Esophagus squamous epithelium (tissue), 5 donors: ENCODE measurements around the gene MYO16. TPM values are rescaled to one million over a fixed set of nuclear protein-coding genes. Genes with fewer than 3 reads are reported as not detected.

Source experiments
- DNase-seq: peaks from one replicate; lab custom pipeline; 2025; lab: John Stamatoyannopoulos, UW
- H3K27ac ChIP-seq, 4 donors: fragments of 200-600 bp; sonication (generic); one replicate each; pipeline ENCODE4 v1.5.1; 2016 to 2019; ENCODE audit warnings: mild to moderate bottlenecking in 1 of 4
- H3K27me3 ChIP-seq, 4 donors: fragments of 200-600 bp; sonication (generic); 1 replicate in 3 of 4; 2 replicates in 1 of 4; pipeline versions ENCODE4 v1.5.1 to v1.6.0; 2017 to 2021; ENCODE audit warnings: antibody characterized with exemption in 1 of 4
- H3K36me3 ChIP-seq, 3 donors: fragments of 200-600 bp; sonication (generic); one replicate each; pipeline ENCODE4 v1.5.1; 2016 to 2019
- H3K4me1 ChIP-seq, 3 donors: fragments of 200-600 bp; sonication (generic); one replicate each; pipeline ENCODE4 v1.5.1; 2017 to 2019
- H3K4me3 ChIP-seq, 4 donors: fragments of 200-600 bp; sonication (generic); 1 replicate in 3 of 4; 2 replicates in 1 of 4; pipeline ENCODE4 v1.5.1; 2016 to 2019; ENCODE audit warnings: mild to moderate bottlenecking in 2 of 4, moderate library complexity in 1 of 4
- H3K9me3 ChIP-seq, 3 donors: fragments of 200-600 bp; sonication (generic); one replicate each; pipeline ENCODE4 v1.5.1; 2016 to 2019
- POLR2A ChIP-seq, 4 donors: fragments of 450-650 bp; IDR thresholded peaks; one replicate each; pipeline ENCODE4 v1.6.1; 2017; ENCODE audit warnings: antibody characterized with exemption in 4 of 4, mild to moderate bottlenecking in 4 of 4, moderate library complexity in 3 of 4
- WGBS, 2 donors: methylation state at CpG; one replicate each; pipeline ENCODE4 v1.1.5; 2018; 5-methylcytosine and 5-hydroxymethylcytosine counted together
- intact Hi-C: fragments of 100-400 bp; cut with DNase I; formaldehyde crosslinking; loops from one replicate; pipeline ENCODE4 v1.15.0; 2022
- total RNA-seq, 4 donors: library from RNA; depleted of rRNA; stranded (reverse); fragments of >200 nt; gene quantifications; one replicate each; pipeline ENCODE4 v1.1.0, GENCODE V29; 2016
- TF ChIP-seq, protein P1 (sequence below), 6 experiments: fragments of 450-650 bp in 4 of 6; fragments of 200-600 bp in 2 of 6; sonication (generic) in 2 of 6; IDR thresholded peaks; one replicate each; pipeline ENCODE4 v1.5.1; 2016 to 2019; ENCODE audit warnings: antibody characterized with exemption in 6 of 6, mild to moderate bottlenecking in 4 of 6, moderate library complexity in 4 of 6
- donor health status: DM: yes; HTN: yes; CAD: no.

Gene MYO16
- total RNA-seq, 4 donors from 2014 or later: 0.09 to 2.1 TPM; not detected in 2

DNA sequence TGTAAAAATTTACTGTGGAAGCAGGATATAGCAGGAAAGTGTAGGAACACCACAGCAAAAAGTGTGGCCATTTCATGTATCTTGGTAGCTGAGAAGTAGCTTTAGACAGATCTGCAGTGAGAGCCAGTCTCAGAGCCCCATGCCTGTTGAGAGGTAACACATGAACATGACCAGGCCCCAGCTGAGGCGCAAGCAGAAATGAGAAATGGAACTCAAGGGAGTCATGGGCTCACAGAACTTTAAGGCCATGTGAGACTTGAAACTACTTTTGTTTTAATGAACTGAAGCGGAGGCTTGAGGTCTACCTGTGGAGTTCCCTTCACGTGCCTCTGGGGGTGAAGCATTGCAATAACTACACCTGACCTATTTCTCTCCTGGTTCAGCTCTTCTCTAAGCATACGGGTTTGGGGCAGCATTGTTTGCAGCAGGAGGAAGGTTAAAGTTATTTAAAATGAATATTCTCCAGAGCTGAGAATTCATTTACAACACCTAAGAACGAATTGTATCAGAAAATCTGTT is 3.3 kb downstream of the MYO16 start:
- intact Hi-C loops: no loop called here
- Histone ChIP-seq H3K27me3 (no peaks in the 10 kb centered on the region), H3K9me3 (no peaks in the 10 kb centered on the region), H3K4me1 (no peaks in the 10 kb centered on the region), H3K36me3 (no peaks in the 10 kb centered on the region), H3K4me3 (no peak overlapping the region), H3K27ac (no peak overlapping the region)
- WGBS, 2 donors: 56 to 77% methylated on average over 5 of the region's 5 CpGs
- DNase-seq: no peak
- TF ChIP-seq, protein P1, sequence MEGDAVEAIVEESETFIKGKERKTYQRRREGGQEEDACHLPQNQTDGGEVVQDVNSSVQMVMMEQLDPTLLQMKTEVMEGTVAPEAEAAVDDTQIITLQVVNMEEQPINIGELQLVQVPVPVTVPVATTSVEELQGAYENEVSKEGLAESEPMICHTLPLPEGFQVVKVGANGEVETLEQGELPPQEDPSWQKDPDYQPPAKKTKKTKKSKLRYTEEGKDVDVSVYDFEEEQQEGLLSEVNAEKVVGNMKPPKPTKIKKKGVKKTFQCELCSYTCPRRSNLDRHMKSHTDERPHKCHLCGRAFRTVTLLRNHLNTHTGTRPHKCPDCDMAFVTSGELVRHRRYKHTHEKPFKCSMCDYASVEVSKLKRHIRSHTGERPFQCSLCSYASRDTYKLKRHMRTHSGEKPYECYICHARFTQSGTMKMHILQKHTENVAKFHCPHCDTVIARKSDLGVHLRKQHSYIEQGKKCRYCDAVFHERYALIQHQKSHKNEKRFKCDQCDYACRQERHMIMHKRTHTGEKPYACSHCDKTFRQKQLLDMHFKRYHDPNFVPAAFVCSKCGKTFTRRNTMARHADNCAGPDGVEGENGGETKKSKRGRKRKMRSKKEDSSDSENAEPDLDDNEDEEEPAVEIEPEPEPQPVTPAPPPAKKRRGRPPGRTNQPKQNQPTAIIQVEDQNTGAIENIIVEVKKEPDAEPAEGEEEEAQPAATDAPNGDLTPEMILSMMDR (IDR thresholded peaks at IDR 0.05): no peak
- no peak for TF ChIP-seq POLR2A (IDR thresholded peaks at IDR 0.05)

- 82% methylated on average over 4 of the region's 4 CpGs for WGBS, 2 donors
- no peak for DNase-seq
Observed at GRCh38 chr13:108638901-108639300, 9.5 kb downstream of the MYO16 start.

GRCh38 chr13:108643646-108644353 is 14.4 kb downstream of the MYO16 start:
- intact Hi-C loops: no loop called here
- Histone ChIP-seq H3K27me3 (no peaks in the 10 kb centered on the region), H3K4me3 (no peak overlapping the region), H3K27ac (no peak overlapping the region), H3K4me1 (no peaks in the 10 kb centered on the region), H3K9me3 (peaks cover 0 to 8% (median 0%) of the 10 kb centered on the region in 3 donors), H3K36me3 (no peaks in the 10 kb centered on the region)
- 38 to 62% methylated on average over 4 of the region's 4 CpGs for WGBS, 2 donors
- DNase-seq: no peak
- TF ChIP-seq POLR2A (IDR thresholded peaks at IDR 0.05): no peak
- TF ChIP-seq, protein P1 (IDR thresholded peaks at IDR 0.05): no peak

More at GRCh38 chr13:108638901-108639300, 9.5 kb downstream of the MYO16 start:
- no peak for TF ChIP-seq POLR2A (IDR thresholded peaks at IDR 0.05)
- TF ChIP-seq, protein P1 (IDR thresholded peaks at IDR 0.05): no peak
- H3K4me1 ChIP-seq: no peaks in the 10 kb centered on the region
- H3K4me3 ChIP-seq: no peak overlapping the region
- H3K27ac ChIP-seq: no peak overlapping the region
- intact Hi-C loops: no loop called here
- no peaks in the 10 kb centered on the region for H3K9me3 ChIP-seq
- no peaks in the 10 kb centered on the region for H3K27me3 ChIP-seq
- no peaks in the 10 kb centered on the region for H3K36me3 ChIP-seq

DNA sequence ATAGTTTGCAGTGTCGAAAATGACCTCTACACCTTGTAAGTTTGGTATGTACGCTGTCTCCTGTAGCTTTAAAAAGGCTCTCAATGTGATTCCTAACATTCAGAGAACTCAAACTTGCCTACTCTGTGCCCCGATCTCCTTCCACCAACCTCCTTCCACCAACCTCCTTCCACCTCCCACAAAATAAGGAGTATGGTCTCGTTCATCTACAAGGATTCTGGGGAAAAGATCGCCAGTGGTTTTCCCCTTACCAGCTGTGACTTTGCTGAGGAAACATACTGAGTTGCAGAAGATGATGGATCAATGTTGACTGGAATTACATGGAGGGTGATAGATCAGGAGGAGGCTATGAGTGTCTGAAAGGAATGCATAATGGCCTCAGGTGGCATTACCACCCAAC is 16.0 kb downstream of the MYO16 start:
- Histone ChIP-seq H3K9me3 (peaks cover 0 to 8% (median 0%) of the 10 kb centered on the region in 3 donors), H3K4me3 (no peak overlapping the region), H3K27ac (no peak overlapping the region), H3K4me1 (no peaks in the 10 kb centered on the region), H3K27me3 (no peaks in the 10 kb centered on the region), H3K36me3 (no peaks in the 10 kb centered on the region)
- 62 to 64% methylated on average over 5 of the region's 5 CpGs for WGBS, 2 donors
- DNase-seq: no peak
- intact Hi-C loops: no loop called here
- TF ChIP-seq, protein P1 (IDR thresholded peaks at IDR 0.05): no peak
- no peak for TF ChIP-seq POLR2A (IDR thresholded peaks at IDR 0.05)

GRCh38 chr13:108650271-108650670 is 20.9 kb downstream of the MYO16 start:
- intact Hi-C loops: no loop called here

More at GRCh38 chr13:108650271-108650670, 20.9 kb downstream of the MYO16 start:
- H3K4me1 ChIP-seq: no peaks in the 10 kb centered on the region
- no peak for DNase-seq
- no peaks in the 10 kb centered on the region for H3K27me3 ChIP-seq
- peaks cover 0 to 7% (median 0%) of the 10 kb centered on the region in 3 donors for H3K9me3 ChIP-seq
- no peak overlapping the region for H3K4me3 ChIP-seq
- H3K36me3 ChIP-seq: no peaks in the 10 kb centered on the region
- TF ChIP-seq POLR2A (IDR thresholded peaks at IDR 0.05): no peak
- TF ChIP-seq, protein P1 (IDR thresholded peaks at IDR 0.05): no peak
- H3K27ac ChIP-seq: no peak overlapping the region
- WGBS, 2 donors: 45 to 69% methylated on average over 3 of the region's 3 CpGs
